MCF 10A (cell line): ENCODE results near the gene TRIP6. TPM values are rescaled to one million over a fixed set of nuclear protein-coding genes. Genes with fewer than 3 reads are reported as not detected.

Experiments used
- BruUV-seq: library from RNA; stranded (reverse); fragments of 400-500 nt; replicated peaks from 2 replicates; lab custom pipeline; 2021; lab: Mats Ljungman, UMichigan
- CTCF ChIA-PET: fragments of 300-600 bp; sonication (Branson Sonifier 250); formaldehyde crosslinking; extraction: SDS; loops from one replicate; lab custom pipeline; 2021; ENCODE audit warnings: antibody characterized with exemption, inconsistent platforms; lab: Yijun Ruan, JAX
- POLR2A ChIA-PET: fragments of 300-600, 350-650 bp; sonication (Branson Sonifier 250); formaldehyde crosslinking; extraction: SDS; loops from one replicate; lab custom pipeline; 2020; ENCODE audit warnings: antibody characterized with exemption, inconsistent platforms; lab: Yijun Ruan, JAX
- DNase-seq: peaks from one replicate; pipeline ENCODE4 v3.0.0-alpha.2; 2018; ENCODE audit not compliant: unreplicated experiment
- H3K27ac Mint-ChIP-seq: one replicate; pipeline ENCODE4 v1.8.0; 2022; ENCODE audit warnings: mild to moderate bottlenecking, low read depth, mixed read lengths; ENCODE audit not compliant: unreplicated experiment
- H3K27me3 Mint-ChIP-seq: one replicate; pipeline ENCODE4 v1.8.0; 2022; ENCODE audit warnings: mixed read lengths; ENCODE audit not compliant: insufficient read depth, unreplicated experiment
- H3K36me3 Mint-ChIP-seq: one replicate; pipeline ENCODE4 v1.8.0; 2022; ENCODE audit warnings: mild to moderate bottlenecking, moderate library complexity, mixed read lengths; ENCODE audit not compliant: insufficient read depth, unreplicated experiment
- H3K4me1 Mint-ChIP-seq: one replicate; pipeline ENCODE4 v1.8.0; 2022; ENCODE audit warnings: mixed read lengths; ENCODE audit not compliant: insufficient read depth, unreplicated experiment
- H3K4me3 Mint-ChIP-seq: one replicate; pipeline ENCODE4 v1.8.0; 2022; ENCODE audit warnings: mild to moderate bottlenecking, moderate library complexity, mixed read lengths; ENCODE audit not compliant: unreplicated experiment
- H3K9me3 Mint-ChIP-seq: one replicate; pipeline ENCODE4 v1.8.0; 2022; ENCODE audit warnings: mixed read lengths; ENCODE audit not compliant: unreplicated experiment
- intact Hi-C: fragments of 100-400 bp; cut with micrococcal nuclease; formaldehyde crosslinking; loops from 2 replicates; pipeline ENCODE4 v1.14.1; 2022
- total RNA-seq: library from RNA; stranded (reverse); gene quantifications from 2 replicates; pipeline ENCODE4 v1.2.3, GENCODE V29; 2022
- TF ChIP-seq, protein P1 (sequence below): fragments of 200-600 bp; IDR thresholded peaks from one replicate; pipeline ENCODE4 v1.8.0; 2022; ENCODE audit warnings: antibody characterized with exemption, mild to moderate bottlenecking; ENCODE audit not compliant: unreplicated experiment

The TRIP6 gene
- total RNA-seq, 1 experiment from 2014 or later: 132 TPM

DNA sequence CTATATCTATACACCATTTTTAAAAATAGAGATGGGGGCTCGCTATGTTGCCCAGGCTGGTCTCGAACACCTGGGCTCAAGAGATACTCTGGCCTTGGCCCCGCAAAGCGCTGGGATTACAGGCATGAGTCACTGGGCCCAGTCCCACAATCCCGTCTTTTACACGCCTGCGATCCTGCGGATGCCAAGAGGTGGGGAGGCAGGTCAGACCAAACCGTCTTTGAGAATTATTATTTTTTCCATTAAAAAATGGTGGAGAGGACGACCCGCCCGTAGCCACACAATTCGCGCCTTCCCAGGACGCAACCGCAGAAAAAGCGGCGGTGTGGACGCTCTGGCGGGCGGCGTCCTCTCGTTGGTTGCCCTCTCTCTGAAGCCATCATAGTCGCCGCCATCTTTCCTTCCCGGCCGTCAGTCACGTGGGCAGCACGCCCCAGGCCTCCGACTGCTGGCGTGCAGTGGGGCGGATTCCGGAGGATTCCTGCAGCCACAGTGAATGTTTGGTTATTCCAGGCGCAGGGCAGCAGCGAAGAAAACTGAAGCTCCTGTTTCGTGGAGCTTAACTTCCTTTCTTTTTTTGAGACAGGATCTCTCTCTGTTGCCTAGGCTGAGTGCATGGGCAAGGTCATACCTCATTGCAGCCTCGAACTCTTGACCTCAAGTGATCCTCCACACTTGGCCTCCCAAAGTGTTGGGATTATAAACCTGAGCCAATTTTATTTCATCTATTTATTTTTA lies 29.9 kb upstream of the TRIP6 start:
- TSS peak; percentile 48 for BruUV-seq
- POLR2A ChIA-PET: interaction anchor here (0.9 to 1.0 kb wide), 5 partner anchors 10 to 131 kb away, joined by 3 to 5 read pairs (median 5); partner anchors contain the start of genes EPHB4, POP7, SLC12A9 and UFSP1
- H3K9me3 Mint-ChIP-seq: no peaks in the 10 kb centered on the region
- H3K36me3 Mint-ChIP-seq: peaks cover 18% of the 10 kb centered on the region
- CTCF ChIA-PET: interaction anchor here (1.0 kb wide), 3 partner anchors 10 to 111 kb away, joined by 3 to 4 read pairs (median 3); partner anchors contain the start of gene EPHB4
- H3K4me3 Mint-ChIP-seq: peak overlapping the region; percentile 65
- intact Hi-C loops: no loop called here
- H3K27me3 Mint-ChIP-seq: no peaks in the 10 kb centered on the region
- TF ChIP-seq, protein P1, sequence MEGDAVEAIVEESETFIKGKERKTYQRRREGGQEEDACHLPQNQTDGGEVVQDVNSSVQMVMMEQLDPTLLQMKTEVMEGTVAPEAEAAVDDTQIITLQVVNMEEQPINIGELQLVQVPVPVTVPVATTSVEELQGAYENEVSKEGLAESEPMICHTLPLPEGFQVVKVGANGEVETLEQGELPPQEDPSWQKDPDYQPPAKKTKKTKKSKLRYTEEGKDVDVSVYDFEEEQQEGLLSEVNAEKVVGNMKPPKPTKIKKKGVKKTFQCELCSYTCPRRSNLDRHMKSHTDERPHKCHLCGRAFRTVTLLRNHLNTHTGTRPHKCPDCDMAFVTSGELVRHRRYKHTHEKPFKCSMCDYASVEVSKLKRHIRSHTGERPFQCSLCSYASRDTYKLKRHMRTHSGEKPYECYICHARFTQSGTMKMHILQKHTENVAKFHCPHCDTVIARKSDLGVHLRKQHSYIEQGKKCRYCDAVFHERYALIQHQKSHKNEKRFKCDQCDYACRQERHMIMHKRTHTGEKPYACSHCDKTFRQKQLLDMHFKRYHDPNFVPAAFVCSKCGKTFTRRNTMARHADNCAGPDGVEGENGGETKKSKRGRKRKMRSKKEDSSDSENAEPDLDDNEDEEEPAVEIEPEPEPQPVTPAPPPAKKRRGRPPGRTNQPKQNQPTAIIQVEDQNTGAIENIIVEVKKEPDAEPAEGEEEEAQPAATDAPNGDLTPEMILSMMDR: no peak
- peaks cover 10% of the 10 kb centered on the region for H3K4me1 Mint-ChIP-seq
- peak overlapping the region; percentile 75 for H3K27ac Mint-ChIP-seq
- peak; percentile 93 for DNase-seq

DNA sequence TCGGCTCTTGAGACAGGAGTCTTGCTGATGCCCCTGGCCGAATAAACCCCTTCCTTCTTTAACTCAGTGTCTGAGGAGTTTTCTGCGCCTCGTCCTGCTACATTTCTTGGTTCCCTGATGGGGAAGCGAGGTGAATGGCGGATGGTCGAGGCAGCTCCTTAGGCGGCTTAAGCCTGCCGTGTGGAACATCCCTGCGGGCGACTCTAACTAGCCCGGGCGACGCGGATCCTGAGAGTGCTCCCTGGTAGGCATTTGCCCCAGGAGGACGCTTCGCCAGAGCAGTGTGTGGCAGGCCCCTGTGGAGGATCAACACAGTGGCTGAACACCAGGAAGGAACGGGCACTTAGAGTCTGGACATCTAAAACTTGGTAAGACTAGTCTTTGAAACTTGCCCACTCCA lies 27.8 kb upstream of the TRIP6 start:
- no peaks in the 10 kb centered on the region for H3K9me3 Mint-ChIP-seq
- no TSS peak for BruUV-seq
- H3K36me3 Mint-ChIP-seq: peaks cover 10% of the 10 kb centered on the region
- no peaks in the 10 kb centered on the region for H3K27me3 Mint-ChIP-seq
- H3K4me1 Mint-ChIP-seq: peaks cover 10% of the 10 kb centered on the region
- POLR2A ChIA-PET: no interaction called here
- CTCF ChIA-PET: interaction anchor here (0.6 kb wide), 1 partner anchor 75 kb away, joined by 4 read pairs; no protein-coding TSS in a partner anchor
- H3K27ac Mint-ChIP-seq: peak overlapping the region; percentile 18
- TF ChIP-seq, protein P1: no peak
- H3K4me3 Mint-ChIP-seq: no peak overlapping the region
- intact Hi-C loops: no loop called here
- no peak for DNase-seq

DNA sequence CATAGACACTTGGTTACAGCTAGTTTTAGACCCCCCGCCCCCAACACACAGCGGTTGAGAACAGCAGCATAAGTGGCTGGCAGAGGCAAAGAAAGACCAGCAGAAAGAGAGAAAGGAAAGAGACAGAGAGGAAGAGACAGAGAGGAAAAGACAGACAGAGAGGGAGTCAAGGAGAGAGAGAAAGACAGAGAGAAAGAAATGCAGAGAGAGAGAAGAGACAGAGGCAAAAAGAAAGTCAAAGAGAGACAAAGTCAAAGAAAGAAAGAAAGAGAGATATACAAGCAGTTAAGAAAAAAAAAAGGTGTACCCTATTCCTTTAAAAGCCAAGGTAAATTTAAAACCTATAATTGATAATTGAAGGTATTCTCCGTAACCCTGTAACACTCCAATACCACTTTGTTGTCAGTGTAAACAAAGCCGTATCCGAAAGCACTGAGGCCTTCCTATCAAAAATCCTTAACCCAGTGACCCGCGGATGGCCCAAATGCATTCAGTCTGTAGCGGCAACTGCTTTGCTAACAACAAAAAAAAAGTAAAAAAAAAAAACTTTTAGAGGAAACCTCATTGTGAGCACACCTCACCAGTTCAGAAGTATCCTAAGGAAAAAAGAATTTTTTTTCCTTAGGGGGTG lies 26.6 kb upstream of the TRIP6 start:
- CTCF ChIA-PET: no interaction called here

More for the DNA sequence above, 26.6 kb upstream of the TRIP6 start:
- Mint-ChIP-seq H3K36me3 (peaks cover 7% of the 10 kb centered on the region), H3K4me3 (no peak overlapping the region), H3K9me3 (no peaks in the 10 kb centered on the region), H3K4me1 (peaks cover 8% of the 10 kb centered on the region), H3K27ac (no peak overlapping the region), H3K27me3 (no peaks in the 10 kb centered on the region)
- TF ChIP-seq, protein P1: no peak
- intact Hi-C loops: no loop called here
- no peak for DNase-seq
- no TSS peak for BruUV-seq
- POLR2A ChIA-PET: no interaction called here
